Right renal cortex interstitium (tissue), 3 donors: Measurements from ENCODE around the gene FGF14. TPM values are rescaled to one million over a fixed set of nuclear protein-coding genes. Genes with fewer than 3 reads are reported as not detected.

Experiments
- DNase-seq, 3 donors: peaks; one replicate each; pipeline ENCODE4 v3.0.0-alpha.2; 2013; ENCODE audit warnings: low read depth in 3 of 3, low spot score in 2 of 3
- polyA plus RNA-seq, 3 donors: library from polyadenylated mRNA; unstranded; fragments of 120-200 nt; gene quantifications; one replicate each; pipeline ENCODE4 v1.2.1, GENCODE V29; 2013; ENCODE audit not compliant: insufficient read length in 3 of 3

FGF14 gene
- polyA plus RNA-seq, 3 donors, result 0.64 to 1.5 (median 0.87) TPM

GRCh38 chr13:101749584-101749983 lies 652.3 kb downstream of the FGF14 start:
- no peak for DNase-seq

GRCh38 chr13:101747039-101747438 lies 654.8 kb downstream of the FGF14 start:
- DNase-seq, result no peak

- DNase-seq, result no peak
Observed at GRCh38 chr13:101746513-101746912, 655.3 kb downstream of the FGF14 start.

GRCh38 chr13:101739382-101740178 lies 662.3 kb downstream of the FGF14 start:
- no peak for DNase-seq

- no peak for DNase-seq
Observed at GRCh38 chr13:101738336-101738735, 663.5 kb downstream of the FGF14 start.

GRCh38 chr13:101736566-101736965 lies 665.3 kb downstream of the FGF14 start:
- no peak for DNase-seq

DNA sequence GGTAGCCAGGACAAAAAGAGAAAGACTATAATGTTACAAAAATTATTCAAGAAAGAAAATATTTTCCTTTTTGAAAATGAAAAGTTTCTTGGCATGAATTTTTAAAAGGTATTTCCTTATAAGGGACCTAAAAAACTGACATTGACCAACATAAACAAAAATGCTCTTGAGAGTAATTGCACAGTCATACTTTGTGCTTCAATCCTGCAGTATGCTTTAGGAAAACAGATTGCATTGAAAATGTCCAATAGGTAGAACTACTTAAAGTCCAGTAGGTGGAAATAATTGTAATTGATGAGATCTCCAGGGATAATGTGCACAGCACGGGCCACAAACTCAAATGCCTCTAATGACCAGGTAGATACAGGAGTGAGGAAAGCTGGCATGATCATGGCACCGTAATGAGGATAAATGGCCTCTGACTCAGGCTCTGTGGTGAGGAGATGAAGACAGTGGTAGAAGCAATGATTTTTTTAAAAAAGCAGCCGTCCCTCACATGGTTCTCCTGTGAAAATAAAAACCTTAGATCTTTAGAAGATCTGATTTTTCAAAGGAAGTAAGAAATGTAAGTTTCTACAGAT lies 671.3 kb downstream of the FGF14 start:
- no peak for DNase-seq

DNA sequence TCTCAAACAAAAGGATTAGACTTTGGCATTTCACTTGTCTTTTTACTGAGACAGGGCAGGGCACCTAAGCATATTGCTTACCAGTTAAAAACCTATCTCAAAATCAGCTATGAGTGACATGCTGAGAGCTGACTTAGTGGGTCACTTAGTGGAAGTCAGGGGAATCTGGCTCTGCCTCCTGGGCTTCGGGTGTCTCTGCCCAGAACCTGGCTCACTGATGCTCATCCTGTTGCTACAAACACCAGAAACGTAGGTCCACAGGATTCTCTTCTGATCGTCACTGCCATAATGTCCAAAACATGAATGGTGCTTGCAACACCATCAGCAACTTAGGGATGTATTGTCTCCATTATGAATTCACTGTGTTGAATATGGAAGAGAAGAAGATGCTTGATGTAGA lies 673.2 kb downstream of the FGF14 start:
- DNase-seq, result no peak

DNA sequence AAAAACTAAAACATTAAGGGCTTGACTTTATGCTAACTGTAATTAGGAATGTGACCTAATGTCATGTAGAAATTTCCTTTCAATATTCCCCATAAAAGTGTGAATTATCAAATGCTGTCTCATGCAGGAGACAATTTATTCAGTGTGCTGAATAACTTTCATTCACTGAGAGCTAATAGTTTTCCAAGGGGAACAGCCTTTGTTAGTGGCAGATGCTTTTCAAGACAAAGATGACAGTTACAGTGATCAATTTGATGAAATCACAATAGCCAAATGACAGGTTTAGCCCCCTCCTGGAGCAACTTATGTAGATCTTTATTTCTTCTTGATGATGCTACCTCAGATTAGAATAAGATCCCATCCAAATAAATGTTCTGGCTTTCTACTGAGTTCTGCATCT lies 673.8 kb downstream of the FGF14 start:
- no peak for DNase-seq

GRCh38 chr13:101727118-101727517 lies 674.7 kb downstream of the FGF14 start:
- no peak for DNase-seq

GRCh38 chr13:101726681-101727080 lies 675.2 kb downstream of the FGF14 start:
- no peak for DNase-seq

GRCh38 chr13:101718496-101718895 lies 683.4 kb downstream of the FGF14 start:
- no peak for DNase-seq

GRCh38 chr13:101717353-101717752 lies 684.5 kb downstream of the FGF14 start:
- DNase-seq, result no peak

- no peak for DNase-seq
Observed at GRCh38 chr13:101714195-101714594, 687.7 kb downstream of the FGF14 start.

DNA sequence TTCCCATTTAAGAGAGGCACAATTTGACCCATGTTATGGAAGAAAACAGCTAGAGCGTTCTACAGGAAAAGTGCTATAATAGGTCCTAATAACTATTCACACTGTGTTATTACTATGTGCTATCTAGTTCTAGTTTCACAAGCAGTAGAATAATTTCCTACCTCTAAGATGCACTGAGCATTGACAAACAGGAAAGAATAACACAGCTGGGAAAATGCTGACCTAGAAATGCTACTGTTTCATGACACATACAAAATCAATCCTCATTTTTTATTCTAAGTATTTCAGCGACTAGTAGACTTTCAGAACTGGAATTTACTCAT lies 689.9 kb downstream of the FGF14 start:
- no peak for DNase-seq

DNA sequence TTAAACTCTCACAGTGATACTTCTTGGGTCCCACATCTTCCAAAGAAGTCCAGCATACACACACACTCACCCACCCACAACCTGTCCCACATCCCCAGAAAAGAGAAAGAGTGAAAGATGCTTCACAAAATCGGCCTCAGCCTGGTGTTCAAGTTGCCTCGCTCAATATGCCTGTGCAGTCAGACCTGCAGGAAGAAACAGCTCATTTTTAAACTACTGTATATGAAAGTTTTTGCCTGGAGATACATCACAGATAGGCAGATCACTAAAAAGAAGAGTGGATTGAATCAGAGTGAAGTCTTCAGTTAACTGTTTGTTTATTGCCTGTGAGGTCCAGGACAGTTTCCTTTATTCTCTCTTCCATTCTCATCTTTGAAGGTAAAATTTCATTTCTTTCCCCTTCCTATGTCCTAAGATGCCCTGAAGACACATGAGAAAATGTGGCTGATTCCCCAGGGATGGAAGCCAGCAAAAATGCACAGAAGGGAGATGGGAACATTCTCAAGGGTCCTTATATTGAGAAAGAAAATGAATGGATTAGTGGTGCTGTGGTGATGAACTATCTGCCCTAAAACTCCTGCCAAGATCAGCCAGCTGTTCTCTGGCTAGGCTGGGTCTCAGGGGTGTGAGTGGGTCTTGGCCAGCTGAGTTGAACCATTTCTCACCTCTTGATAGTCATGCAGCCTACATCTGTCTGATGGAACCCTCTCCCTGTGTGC lies 690.4 kb downstream of the FGF14 start:
- DNase-seq, result no peak

DNA sequence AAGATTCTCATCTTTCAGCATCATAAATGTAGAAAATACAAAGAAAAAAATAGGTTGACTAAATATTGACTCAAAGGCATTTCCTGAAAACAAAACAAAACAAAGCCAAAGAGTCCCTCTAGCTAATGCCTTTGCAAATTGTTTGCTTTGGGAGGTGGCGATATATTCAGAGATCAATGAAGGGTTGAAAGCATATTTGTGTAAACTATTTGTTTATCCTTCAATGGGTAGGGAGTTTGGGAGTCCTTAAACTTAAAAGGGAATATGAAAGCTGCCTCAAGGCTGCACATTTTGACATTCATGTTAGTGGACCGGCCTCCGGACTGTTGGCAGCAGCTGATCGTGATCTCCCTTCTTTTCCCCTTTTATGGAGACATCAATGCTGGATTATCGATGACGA lies 691.9 kb downstream of the FGF14 start:
- DNase-seq, result no peak

DNA sequence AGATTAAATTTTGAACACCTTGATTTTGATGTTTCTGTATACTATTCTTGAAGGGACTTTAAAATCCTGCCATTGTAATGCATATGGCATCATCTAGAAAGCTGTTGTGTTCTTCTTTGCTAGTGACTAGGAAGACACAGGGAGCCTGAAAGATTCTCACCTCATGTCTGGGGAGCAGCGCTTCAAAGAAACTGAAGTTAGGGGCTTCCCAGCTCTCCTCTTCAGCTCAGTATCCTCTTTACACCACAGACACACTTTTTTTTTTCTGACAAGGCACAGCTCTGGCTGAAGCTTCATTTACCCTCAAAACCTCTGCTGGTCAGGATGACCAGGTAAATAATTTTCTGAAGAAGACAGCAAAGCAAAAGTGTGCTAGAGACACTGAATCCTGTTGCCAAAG lies 693.7 kb downstream of the FGF14 start:
- DNase-seq, result no peak

DNA sequence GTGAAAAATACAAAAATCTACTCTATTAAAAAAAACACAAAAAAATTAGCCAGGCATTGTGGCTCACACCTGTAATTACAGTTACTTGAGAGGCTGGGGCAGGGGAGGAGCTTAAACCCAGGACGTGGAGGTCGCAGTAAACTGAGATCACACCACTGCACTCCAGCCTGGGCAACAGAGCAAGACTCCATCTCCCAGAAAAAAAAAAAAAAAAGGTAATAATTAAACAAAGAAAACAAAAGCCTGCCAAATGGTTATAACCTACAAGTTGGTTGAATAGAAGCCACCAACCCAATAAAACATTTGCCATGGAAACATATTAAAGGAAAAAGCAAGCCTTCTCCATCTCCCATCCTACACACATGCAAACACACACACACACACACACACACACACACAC lies 694.2 kb downstream of the FGF14 start:
- no peak for DNase-seq

- DNase-seq, result no peak
Observed at GRCh38 chr13:101706651-101707050, 695.2 kb downstream of the FGF14 start.

DNA sequence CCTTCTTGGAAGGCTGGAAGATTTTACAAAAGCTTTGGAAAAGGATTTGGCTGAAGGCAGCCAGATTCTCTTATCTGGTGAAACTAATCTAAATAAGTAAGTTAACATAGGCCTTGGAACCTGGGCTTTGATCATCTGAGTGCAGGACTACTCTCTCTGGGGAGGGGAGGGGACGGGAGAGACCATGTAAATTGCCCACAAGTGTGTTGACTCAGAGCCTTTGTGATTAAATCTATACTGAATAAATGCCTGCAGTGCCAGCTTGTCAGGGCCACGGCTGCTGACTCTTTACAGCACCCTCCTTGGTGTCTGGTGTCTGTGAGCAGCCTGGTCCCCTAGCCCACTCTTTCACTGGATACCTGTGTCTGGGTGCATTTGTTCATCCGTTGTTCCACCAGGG lies 698.0 kb downstream of the FGF14 start:
- DNase-seq, result no peak

- DNase-seq, result no peak
Observed at GRCh38 chr13:101703081-101703480, 698.8 kb downstream of the FGF14 start.
